ENCODE measurements around the gene WDR5B. TPM values are rescaled to one million over a fixed set of nuclear protein-coding genes. Genes with fewer than 3 reads are reported as not detected.

The WDR5B gene
- total RNA-seq (2022; extraction: Qiagen RNA extraction), result 2.8 to 3.8 TPM (median 3.6 TPM) in 5 replicates

GRCh38 chr3:122415762-122416654 is at the start of gene WDR5B:
TSS of gene WDR5B (minus strand) at chr3:122416062. CDS start at chr3:122415528, 534 bp downstream.

GRCh38 chr3:122383771-122384697 is 31.8 kb downstream of the WDR5B start, which contains the start of gene FAM162A:
TSS of gene FAM162A (plus strand) at chr3:122384182. CDS start at chr3:122384266, 84 bp downstream.

GRCh38 chr3:122382888-122383666 is 32.8 kb downstream of the WDR5B start, which contains the start of gene MIX23:
TSS of gene MIX23 (minus strand) at chr3:122383231. CDS start at chr3:122383224, 7 bp downstream.

Other genes starting within 250 kb of the WDR5B start
- gene CASR, start 232.4 kb downstream of the WDR5B start, total RNA-seq (2022; extraction: Qiagen RNA extraction), result not detected in 5 replicates
- 0.52 to 1.4 TPM (median 0.75 TPM) in 5 replicates for gene CSTA, start 90.8 kb downstream of the WDR5B start, total RNA-seq (2022; extraction: Qiagen RNA extraction)
- 47.2 to 63.4 TPM (median 47.6 TPM) in 5 replicates for gene MIX23, start 32.8 kb downstream of the WDR5B start, total RNA-seq (2022; extraction: Qiagen RNA extraction)
- 28.2 to 35.2 TPM (median 31.9 TPM) in 5 replicates for gene FAM162A, start 31.9 kb downstream of the WDR5B start, total RNA-seq (2022; extraction: Qiagen RNA extraction)
- 52.8 to 65.6 TPM (median 62.3 TPM) in 5 replicates for gene KPNA1, start 98.9 kb upstream of the WDR5B start, total RNA-seq (2022; extraction: Qiagen RNA extraction)
- gene PARP9, start 148.2 kb upstream of the WDR5B start, total RNA-seq (2022; extraction: Qiagen RNA extraction), result 5.1 to 7.0 TPM (median 5.8 TPM) in 5 replicates
- gene DTX3L, start 148.3 kb upstream of the WDR5B start, total RNA-seq (2022; extraction: Qiagen RNA extraction), result 7.4 to 11.1 TPM (median 7.6 TPM) in 5 replicates
- not detected in 5 replicates for gene PARP15, start 161.6 kb upstream of the WDR5B start, total RNA-seq (2022; extraction: Qiagen RNA extraction)

Data from A549 treated with Hydrocortisone at 1 μM for 4 hours (cell line).